HG03575 (cell line): Measurements from ENCODE around the gene TTC13.

ENCODE experiments used
- ATAC-seq: cut with Tn5 transposase; IDR thresholded peaks from one replicate; pipeline ENCODE4 v1.9.1; 2021; ENCODE audit not compliant: unreplicated experiment, insufficient number of reproducible peaks, low FRiP score; ENCODE audit errors: extremely low read depth

Gene TTC13

DNA sequence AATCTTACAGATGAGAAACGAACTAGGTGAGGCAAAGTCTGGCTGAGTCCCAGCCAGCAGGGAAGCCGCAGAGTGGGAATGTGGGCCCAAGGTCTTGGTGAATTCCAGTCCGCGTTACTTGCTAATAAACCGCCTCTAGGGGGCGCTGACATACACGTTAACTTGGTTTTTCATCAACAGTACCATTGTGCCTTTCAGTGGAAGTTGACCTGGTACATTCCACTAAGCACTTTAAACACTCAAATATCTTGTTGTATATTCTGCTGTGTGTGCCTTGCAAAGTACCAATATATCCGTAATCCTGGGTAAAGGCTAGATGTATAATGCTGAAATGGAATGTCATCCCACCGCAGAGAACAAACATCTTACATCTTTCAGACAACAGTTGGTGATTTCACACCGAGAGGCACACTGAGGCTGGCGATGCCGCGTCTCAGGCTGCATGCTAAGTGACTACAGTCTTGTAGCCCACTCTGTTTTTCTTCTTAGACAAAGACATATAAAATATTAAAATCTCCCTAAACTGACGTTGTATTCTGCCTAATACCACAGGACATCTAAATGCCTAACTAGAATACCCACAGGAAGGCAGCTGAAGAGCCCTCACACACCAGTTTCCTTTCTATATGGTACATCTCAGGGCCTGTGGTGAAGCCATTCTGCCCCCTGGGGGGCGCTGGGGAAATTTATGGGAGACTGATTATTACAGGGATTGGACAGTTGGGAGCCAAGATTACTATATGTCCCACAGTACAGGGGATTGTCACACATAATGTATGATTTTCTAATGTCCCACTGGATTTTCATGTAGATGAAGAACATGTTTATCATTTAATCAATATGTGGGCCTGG lies 61.2 kb downstream of the TTC13 start:
- ATAC-seq = no peak

DNA sequence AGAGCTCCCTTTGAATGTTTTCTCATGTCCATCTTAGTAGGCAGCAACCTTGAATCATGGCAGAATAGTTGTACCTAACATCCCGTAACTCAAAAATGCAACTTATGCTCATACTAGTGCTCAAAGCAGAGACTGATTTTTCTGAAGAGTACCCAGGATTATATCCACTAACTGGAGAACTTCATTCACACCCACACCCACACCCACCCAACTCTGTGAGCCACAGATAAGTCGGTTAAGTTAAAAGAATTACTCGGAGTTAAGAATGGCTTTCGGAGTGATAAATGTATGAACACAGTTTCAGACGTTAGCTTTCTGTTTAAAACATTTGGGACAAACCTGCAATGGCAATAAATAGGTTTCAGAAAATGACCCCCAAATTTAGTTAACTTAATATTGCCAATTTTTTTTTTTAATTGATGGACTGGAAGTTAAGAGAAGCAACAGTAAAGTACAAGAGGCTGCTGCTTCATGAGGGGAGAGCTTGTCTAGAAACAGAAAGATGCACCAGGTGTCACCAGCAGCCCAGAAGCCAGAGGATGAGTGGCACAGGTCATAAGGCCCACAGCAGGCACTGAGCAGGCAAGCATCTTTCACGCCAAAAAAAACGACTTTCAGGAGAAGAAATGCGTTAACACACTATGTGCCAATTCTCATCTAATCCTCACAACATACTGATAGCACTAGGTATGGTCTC lies 61.9 kb downstream of the TTC13 start:
- ATAC-seq = no peak

- no peak for ATAC-seq
Measured at GRCh38 chr1:230915078-230915477, 63.6 kb downstream of the TTC13 start.

- no peak for ATAC-seq
Measured at GRCh38 chr1:230913496-230913895, 65.2 kb downstream of the TTC13 start.

DNA sequence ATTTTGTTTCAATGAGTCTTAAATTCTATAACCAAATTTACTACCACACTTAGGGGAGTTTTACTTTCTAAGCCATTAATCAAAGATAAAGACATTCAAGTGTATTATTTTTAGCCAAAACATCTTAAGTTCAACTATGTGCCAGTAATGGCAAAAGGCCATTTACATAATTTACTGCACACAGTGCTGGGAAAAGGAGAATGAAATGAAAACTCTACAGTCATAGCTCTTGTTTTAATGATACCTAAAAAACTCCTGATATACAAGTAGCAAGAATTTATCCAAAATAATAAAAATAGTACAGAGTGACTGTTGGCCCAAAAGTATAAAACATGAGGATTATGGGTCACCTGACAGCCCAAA lies 67.9 kb downstream of the TTC13 start:
- ATAC-seq = no peak

DNA sequence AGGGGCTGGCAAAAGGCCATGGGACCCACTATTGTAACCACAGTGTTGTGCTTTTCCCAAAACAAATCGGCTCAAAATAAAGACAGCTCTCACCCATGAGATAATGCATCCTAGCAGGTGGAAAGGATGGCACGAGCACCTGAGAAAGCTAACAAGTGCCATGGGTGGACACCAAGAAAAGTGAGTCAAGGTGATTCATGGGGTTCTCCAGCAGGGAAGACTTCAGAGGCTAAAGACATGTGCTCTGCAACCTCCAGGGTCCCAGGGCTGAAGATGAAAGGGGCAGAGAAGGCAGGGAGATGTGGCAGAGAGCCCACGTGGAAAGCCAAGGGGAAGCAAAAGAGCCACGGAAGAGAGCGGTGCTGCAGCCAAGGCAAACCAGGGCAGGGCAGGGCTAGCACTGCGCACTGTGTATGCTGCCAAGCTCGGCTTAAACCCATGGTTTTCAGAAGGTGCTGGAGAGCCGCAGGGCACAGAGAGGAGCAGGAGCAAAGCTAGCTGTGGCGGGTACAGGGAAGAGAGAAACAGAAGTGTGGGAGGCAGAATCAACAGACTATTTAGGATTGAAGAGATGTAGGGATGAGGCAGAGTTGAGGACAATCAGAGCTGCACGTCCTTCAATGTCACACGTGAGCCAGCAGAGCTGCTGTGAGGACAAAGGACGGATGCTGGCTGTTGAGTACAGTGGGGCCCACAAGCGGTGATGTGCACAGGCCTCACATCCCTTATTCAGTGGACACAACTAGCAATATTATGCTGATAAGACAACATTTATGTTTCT lies 68.5 kb downstream of the TTC13 start:
- no peak for ATAC-seq

GRCh38 chr1:230907472-230908205 lies 71.0 kb downstream of the TTC13 start:
- ATAC-seq = no peak

DNA sequence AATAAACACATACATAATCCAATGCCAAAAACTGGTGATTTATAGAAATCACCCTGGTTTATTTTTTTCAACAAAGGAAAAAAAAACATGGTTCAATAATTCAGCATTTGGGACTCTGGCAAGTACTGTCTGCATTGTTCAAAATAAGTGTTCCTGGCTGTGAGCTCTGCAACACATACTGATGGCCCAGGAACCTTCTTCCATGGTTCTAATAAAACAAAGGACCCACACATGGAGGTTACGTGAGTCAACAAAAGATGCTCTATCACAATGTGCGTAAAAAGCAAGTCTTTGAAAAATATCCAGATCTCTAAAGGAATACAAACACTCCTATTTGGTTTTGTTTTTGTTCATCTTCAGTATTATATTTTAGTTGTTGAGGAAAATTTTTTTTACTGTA lies 72.4 kb downstream of the TTC13 start:
- no peak for ATAC-seq

DNA sequence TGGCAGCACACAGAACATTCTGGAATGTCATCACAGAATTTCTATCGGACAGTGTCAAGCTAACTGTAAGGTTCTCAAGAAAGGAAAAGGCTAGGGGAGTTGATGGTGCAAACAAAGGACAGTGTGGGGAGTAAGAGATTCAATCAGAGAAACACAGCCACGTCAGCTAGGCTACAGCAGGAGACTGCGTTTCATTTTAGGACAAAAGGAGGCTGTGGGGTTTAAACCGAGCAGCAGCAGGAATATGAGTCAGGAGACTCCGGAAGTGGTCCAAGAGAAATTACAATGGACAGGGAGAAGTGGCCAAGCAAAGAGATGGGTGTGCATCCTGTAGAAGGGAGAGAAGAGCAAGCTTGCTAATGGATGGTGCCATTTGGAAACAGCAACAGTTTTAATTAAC lies 72.9 kb downstream of the TTC13 start:
- no peak for ATAC-seq

GRCh38 chr1:230902349-230902923 lies 76.2 kb downstream of the TTC13 start:
- no peak for ATAC-seq

DNA sequence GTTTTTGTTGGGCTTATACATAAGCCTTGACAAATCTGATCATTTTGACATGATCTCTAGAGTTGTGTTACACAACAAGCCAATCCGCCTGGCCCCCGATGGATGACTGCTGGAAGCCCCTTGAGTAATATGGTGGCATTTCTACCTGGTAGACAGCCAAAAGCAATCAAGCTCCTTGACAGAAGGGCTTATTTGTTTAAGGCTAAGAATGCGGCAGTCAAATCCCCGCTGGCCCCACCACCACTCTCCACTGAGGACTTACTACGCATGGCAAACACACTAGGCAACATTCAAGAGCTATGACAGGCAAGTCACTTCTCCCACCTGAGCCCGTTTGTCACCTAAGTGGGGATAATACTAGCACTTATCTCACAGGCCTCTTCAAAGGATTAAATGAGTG lies 77.0 kb downstream of the TTC13 start:
- ATAC-seq = no peak

- no peak for ATAC-seq
Measured at GRCh38 chr1:230900984-230901383, 77.7 kb downstream of the TTC13 start.

GRCh38 chr1:230899841-230900251 lies 78.8 kb downstream of the TTC13 start:
- no peak for ATAC-seq

- ATAC-seq = no peak
Measured at GRCh38 chr1:230898748-230899147, 79.9 kb downstream of the TTC13 start.

DNA sequence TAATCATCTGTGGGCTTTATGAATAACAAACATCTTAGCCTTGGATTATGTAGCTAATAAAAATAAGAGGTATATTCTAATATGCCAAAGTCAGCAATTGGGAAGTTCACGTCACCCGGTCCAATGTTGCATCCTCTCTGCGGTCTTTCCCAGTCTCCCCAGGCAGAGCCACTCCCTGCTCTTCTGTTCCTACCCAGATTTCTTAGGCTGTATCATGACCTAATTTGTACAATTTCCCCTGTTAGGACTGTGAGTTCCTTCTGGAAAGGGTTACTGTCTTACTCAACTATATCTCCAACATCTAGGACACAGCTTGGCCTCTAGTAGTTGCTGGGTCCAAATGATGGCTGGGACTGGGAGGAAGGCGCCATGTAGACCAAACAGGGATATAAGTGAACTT lies 80.5 kb downstream of the TTC13 start:
- no peak for ATAC-seq

DNA sequence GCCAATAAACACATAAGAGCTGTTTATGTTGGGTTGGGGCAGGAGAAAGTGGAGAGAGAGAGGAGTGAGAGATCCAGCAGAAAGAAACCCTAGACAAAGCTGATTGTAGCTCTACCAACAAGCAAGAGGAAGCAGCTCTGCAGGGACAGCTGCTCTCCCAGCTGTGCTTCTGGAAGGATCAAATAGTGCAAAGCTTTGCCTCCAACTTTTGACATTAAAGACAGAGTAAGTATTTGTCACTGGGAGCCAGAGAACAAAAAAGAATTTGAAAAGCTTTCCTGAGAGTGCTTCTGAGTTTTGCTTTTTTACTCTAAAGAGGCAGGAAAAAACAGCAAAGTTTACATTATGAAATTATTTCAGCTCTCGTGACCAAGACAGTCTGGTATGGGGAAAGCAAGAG lies 81.9 kb downstream of the TTC13 start:
- ATAC-seq = no peak

- ATAC-seq = no peak
Measured at GRCh38 chr1:230895452-230895851, 83.2 kb downstream of the TTC13 start.

- ATAC-seq = no peak
Measured at GRCh38 chr1:230894664-230895063, 84.0 kb downstream of the TTC13 start.

DNA sequence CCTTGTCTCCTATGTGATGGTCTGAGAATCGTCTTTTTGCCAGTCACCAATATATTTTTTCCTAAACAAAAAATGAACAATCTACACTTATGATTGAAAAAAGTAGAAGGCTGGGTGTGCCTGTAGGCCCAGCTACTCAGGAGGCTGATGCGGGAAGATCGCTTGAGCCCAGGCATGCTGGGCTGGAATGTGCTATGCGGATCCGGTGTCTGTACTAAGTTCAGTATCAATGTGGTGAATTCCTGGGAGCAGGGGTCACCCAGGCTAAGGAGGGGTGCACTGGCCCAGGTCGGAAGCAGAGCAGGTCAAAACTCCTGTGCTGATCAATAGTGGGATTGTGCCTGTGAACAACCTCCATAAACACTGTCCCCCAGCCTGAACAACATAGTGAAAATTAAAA lies 84.6 kb downstream of the TTC13 start:
- no peak for ATAC-seq
